ENCODE measurements around the gene LMO2.

GRCh38 chr11:33920838-33921613 is 29.1 kb upstream of the LMO2 start:
- TF ChIP-seq ARNTL (CRISPR knock-in tag; IDR thresholded peaks at IDR 0.05; ENCODE audit: borderline replicate concordance, low read depth) (no peak), TOX (CRISPR knock-in tag; IDR thresholded peaks at IDR 0.05; ENCODE audit: borderline replicate concordance) (no peak), TCF4 (CRISPR knock-in tag; IDR thresholded peaks at IDR 0.05; ENCODE audit: borderline replicate concordance) (no peak), BACH2 (CRISPR knock-in tag; IDR thresholded peaks at IDR 0.05; ENCODE audit: borderline replicate concordance) (no peak), PATZ1 (CRISPR knock-in tag; IDR thresholded peaks at IDR 0.05; ENCODE audit: borderline replicate concordance) (no peak), ZFP3 (CRISPR knock-in tag; IDR thresholded peaks at IDR 0.05) (no peak), ZNF565 (CRISPR knock-in tag; conservative IDR thresholded peaks at IDR 0.05; ENCODE audit: low read depth) (no peak), GLIS3 (CRISPR knock-in tag; IDR thresholded peaks at IDR 0.05) (no peak), ZFP30 (CRISPR knock-in tag; IDR thresholded peaks at IDR 0.05) (no peak), ISL1 (CRISPR knock-in tag; IDR thresholded peaks at IDR 0.05) (no peak), POU6F1 (CRISPR knock-in tag; IDR thresholded peaks at IDR 0.05; ENCODE audit: borderline replicate concordance, low read depth) (no peak), ZNF8 (CRISPR knock-in tag; IDR thresholded peaks at IDR 0.05) (no peak), RARB (CRISPR knock-in tag; IDR thresholded peaks at IDR 0.05) (no peak), SNAI2 (CRISPR knock-in tag; IDR thresholded peaks at IDR 0.05) (no peak)
